ENCODE results near the gene SPNS1. TPM values are rescaled to one million over a fixed set of nuclear protein-coding genes. Genes with fewer than 3 reads are reported as not detected.
"Not testable (repeated sequence)": the region's sequence is repeated elsewhere in the genome, so short reads cannot be mapped to it uniquely, and the experiment has no call there.

SPNS1 gene
- polyA plus RNA-seq, 1 donor: 62.8 TPM

DNA sequence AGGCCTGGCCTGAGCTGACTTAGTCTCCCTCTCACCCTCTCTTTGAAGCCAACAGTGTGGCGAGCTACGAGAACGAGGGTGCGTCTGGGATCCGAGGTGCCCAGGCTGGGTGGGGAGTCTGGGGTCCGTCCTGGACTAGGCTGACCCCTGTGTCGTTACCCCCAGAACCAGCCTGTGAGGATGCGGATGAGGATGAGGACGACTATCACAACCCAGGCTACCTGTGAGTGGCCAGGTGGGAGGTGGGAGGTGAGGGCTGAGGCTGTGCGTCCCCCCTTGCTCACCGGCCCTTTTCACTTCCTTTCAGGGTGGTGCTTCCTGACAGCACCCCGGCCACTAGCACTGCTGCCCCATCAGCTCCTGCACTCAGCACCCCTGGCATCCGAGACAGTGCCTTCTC lies 11.9 kb downstream of the SPNS1 start:
- peaks cover 60% of the 10 kb centered on the region for H3K36me3 ChIP-seq (ENCODE audit: control insufficient read depth, insufficient read depth, low read length)
- no peaks in the 10 kb centered on the region for H3K27me3 ChIP-seq (ENCODE audit: control insufficient read depth, insufficient read depth, low read length)
- no CpG with 5 or more reads among the region's 13 CpGs for WGBS (ENCODE audit: insufficient coverage, low lambda C conversion rate)
- no peak for DNase-seq
- H3K4me1 ChIP-seq (ENCODE audit: control insufficient read depth, insufficient read depth, low read length): no peaks in the 10 kb centered on the region
- peaks cover 16% of the 10 kb centered on the region for H3K9me3 ChIP-seq (ENCODE audit: control insufficient read depth, low read depth, low read length)
- H3K4me3 ChIP-seq (ENCODE audit: low read length): no peak overlapping the region
- H3K27ac ChIP-seq (ENCODE audit: low read length): no peak overlapping the region

DNA sequence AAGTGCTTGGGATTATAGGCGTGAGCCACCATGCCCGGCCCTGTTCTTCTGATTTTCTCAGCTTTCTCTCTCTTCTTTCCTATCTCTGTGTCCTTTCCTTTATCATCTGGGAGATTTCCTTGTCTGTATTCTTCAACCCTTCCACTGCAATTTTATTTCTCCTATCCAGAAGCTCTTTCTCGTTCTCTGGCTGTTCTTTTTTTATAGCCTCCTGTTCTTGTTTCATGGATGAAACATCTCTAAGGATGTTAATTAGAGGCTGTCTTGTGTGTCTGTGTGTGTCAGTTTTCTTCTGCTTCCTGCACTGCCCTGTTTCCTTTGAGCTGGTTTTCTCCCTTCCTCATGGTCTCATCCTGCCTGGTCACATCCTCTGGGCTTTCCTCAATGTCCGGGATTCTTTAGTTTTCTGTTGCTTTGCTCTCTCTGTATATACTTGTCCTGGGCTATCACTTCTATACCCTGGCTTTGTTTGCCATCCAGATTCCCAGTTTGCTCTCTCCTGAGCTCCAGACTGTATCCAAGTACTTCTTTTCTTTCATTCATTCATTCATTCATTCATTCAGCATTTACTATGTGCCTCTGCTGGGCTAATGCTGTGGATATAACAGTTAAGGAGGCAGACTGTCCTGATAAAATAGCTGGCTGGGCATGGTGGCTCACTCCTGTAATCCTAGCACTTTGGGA lies 12.7 kb downstream of the SPNS1 start:
- H3K27ac ChIP-seq (ENCODE audit: low read length): no peak overlapping the region
- H3K4me1 ChIP-seq (ENCODE audit: control insufficient read depth, insufficient read depth, low read length): no peaks in the 10 kb centered on the region
- no peak for DNase-seq
- no peaks in the 10 kb centered on the region for H3K27me3 ChIP-seq (ENCODE audit: control insufficient read depth, insufficient read depth, low read length)
- no peak overlapping the region for H3K4me3 ChIP-seq (ENCODE audit: low read length)
- WGBS (ENCODE audit: insufficient coverage, low lambda C conversion rate): 100% methylated on average over 3 of the region's 4 CpGs
- peaks cover 52% of the 10 kb centered on the region for H3K36me3 ChIP-seq (ENCODE audit: control insufficient read depth, insufficient read depth, low read length)
- peaks cover 13% of the 10 kb centered on the region for H3K9me3 ChIP-seq (ENCODE audit: control insufficient read depth, low read depth, low read length)

DNA sequence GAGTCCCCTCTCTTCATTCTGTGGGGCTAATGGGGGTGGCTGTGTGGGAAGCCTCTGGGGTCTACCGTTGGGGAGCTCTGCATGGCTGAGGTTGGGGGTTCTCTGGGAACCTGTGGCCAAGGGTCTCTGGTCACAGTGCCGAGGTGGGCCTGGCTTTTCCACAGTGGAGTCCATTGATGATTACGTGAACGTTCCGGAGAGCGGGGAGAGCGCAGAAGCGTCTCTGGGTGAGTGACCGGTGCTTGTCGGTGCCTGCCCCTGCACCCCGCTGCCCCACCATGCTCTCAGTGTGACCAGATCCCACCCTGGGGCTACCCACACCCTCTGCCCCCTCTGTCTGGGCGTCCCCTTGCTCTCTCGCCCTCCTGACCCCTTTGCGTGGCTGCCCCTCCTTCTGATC lies 14.8 kb downstream of the SPNS1 start:
- no peak for DNase-seq
- no CpG with 5 or more reads among the region's 14 CpGs for WGBS (ENCODE audit: insufficient coverage, low lambda C conversion rate)
- Histone ChIP-seq H3K27ac (ENCODE audit: low read length) (no peak overlapping the region), H3K9me3 (ENCODE audit: control insufficient read depth, low read depth, low read length) (peaks cover 13% of the 10 kb centered on the region), H3K4me1 (ENCODE audit: control insufficient read depth, insufficient read depth, low read length) (no peaks in the 10 kb centered on the region), H3K4me3 (ENCODE audit: low read length) (no peak overlapping the region), H3K27me3 (ENCODE audit: control insufficient read depth, insufficient read depth, low read length) (no peaks in the 10 kb centered on the region), H3K36me3 (ENCODE audit: control insufficient read depth, insufficient read depth, low read length) (peaks cover 32% of the 10 kb centered on the region)

DNA sequence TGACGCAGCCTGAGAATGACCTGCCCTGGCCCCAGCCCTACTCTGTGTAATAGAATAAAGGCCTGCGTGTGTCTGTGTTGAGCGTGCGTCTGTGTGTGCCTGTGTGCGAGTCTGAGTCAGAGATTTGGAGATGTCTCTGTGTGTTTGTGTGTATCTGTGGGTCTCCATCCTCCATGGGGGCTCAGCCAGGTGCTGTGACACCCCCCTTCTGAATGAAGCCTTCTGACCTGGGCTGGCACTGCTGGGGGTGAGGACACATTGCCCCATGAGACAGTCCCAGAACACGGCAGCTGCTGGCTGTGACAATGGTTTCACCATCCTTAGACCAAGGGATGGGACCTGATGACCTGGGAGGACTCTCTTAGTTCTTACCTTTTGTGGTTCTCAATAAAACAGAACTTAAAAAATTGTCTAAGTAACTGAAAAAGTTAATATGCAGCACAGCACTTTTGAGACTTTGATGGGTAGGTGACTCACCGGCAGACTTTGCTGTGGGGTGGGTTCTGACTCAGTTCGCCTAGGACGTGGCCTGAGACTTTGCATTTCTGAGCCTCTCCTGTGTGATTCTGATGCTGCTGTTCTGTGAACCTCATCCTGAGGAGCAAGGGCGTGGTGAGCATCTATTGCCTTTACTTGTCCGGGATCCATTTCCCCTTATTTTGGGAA lies 15.9 kb downstream of the SPNS1 start:
- peaks cover 13% of the 10 kb centered on the region for H3K9me3 ChIP-seq (ENCODE audit: control insufficient read depth, low read depth, low read length)
- no peaks in the 10 kb centered on the region for H3K4me1 ChIP-seq (ENCODE audit: control insufficient read depth, insufficient read depth, low read length)
- no peak overlapping the region for H3K27ac ChIP-seq (ENCODE audit: low read length)
- no peak for DNase-seq
- H3K27me3 ChIP-seq (ENCODE audit: control insufficient read depth, insufficient read depth, low read length): no peaks in the 10 kb centered on the region
- WGBS (ENCODE audit: insufficient coverage, low lambda C conversion rate): 83% methylated on average over 1 of the region's 11 CpGs
- H3K36me3 ChIP-seq (ENCODE audit: control insufficient read depth, insufficient read depth, low read length): peaks cover 25% of the 10 kb centered on the region
- no peak overlapping the region for H3K4me3 ChIP-seq (ENCODE audit: low read length)

DNA sequence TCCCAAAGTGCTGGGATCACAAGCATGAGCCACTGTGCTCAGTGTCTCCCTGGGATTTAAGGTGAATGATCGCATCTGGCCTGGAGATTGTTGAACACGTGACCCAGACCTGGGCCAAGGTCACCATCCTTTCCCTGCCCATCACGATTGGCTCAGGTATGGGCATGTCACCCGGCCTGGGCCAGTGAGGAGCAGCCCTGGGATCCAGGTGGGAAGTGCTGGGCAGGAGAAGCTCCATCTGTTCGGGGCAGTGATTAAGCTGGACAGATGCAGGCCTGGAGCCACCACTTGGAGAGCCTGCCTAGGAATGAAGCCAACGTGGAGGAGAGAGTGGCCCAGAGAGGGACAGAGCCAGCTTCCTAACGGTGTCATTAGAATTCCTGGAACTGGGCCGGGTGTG lies 17.1 kb downstream of the SPNS1 start:
- no CpG with 5 or more reads among the region's 8 CpGs for WGBS (ENCODE audit: insufficient coverage, low lambda C conversion rate)
- Histone ChIP-seq H3K4me3 (ENCODE audit: low read length) (no peak overlapping the region), H3K27ac (ENCODE audit: low read length) (no peak overlapping the region), H3K4me1 (ENCODE audit: control insufficient read depth, insufficient read depth, low read length) (no peaks in the 10 kb centered on the region), H3K27me3 (ENCODE audit: control insufficient read depth, insufficient read depth, low read length) (no peaks in the 10 kb centered on the region), H3K36me3 (ENCODE audit: control insufficient read depth, insufficient read depth, low read length) (peaks cover 15% of the 10 kb centered on the region), H3K9me3 (ENCODE audit: control insufficient read depth, low read depth, low read length) (peaks cover 4% of the 10 kb centered on the region)
- no peak for DNase-seq

DNA sequence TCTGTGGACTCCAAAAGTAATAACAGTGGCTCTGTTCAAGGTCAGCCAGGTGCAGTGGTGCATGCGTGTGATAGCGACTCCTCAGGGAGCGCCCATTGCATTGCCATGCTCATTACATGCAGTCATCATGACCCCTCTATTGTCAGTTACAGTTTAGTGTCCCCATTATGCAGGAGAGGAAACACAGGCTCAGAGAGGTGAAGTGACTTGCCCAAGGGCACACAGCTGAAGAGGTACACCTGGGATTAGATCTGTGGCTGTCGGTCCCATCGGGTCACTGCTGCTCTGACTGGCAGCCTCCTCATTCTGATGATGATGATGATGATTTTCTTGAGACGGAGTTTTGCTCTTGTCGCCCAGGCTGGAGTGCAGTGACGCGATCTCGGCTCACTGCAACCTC lies 17.9 kb downstream of the SPNS1 start:
- no peak overlapping the region for H3K4me3 ChIP-seq (ENCODE audit: low read length)
- no peaks in the 10 kb centered on the region for H3K27me3 ChIP-seq (ENCODE audit: control insufficient read depth, insufficient read depth, low read length)
- H3K9me3 ChIP-seq (ENCODE audit: control insufficient read depth, low read depth, low read length): no peaks in the 10 kb centered on the region
- no peaks in the 10 kb centered on the region for H3K4me1 ChIP-seq (ENCODE audit: control insufficient read depth, insufficient read depth, low read length)
- H3K36me3 ChIP-seq (ENCODE audit: control insufficient read depth, insufficient read depth, low read length): peaks cover 8% of the 10 kb centered on the region
- no CpG with 5 or more reads among the region's 10 CpGs for WGBS (ENCODE audit: insufficient coverage, low lambda C conversion rate)
- H3K27ac ChIP-seq (ENCODE audit: low read length): no peak overlapping the region
- no peak for DNase-seq

DNA sequence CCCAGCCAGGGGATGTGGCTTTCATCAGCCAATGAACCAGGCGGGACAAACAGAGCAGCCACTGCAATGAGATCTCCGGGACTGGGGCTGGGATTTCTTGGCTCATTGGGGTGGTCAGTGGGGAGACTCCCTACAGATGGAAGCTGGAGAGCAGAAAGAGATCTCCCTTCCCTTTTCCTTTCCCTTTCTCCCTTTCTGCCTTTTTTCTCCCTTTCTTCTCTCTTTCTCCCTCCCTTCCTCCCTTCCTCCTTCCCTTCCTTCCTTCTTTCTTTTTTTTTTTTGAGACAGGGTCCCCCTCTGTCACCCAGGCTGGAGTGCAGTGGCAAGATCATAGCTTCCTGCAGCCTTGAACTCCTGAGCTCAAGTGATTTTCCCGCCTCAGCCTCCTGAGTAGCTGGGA lies 24.3 kb downstream of the SPNS1 start:
- Histone ChIP-seq H3K4me1 (ENCODE audit: control insufficient read depth, insufficient read depth, low read length) (no peaks in the 10 kb centered on the region), H3K36me3 (ENCODE audit: control insufficient read depth, insufficient read depth, low read length) (no peaks in the 10 kb centered on the region), H3K27ac (ENCODE audit: low read length) (no peak overlapping the region), H3K27me3 (ENCODE audit: control insufficient read depth, insufficient read depth, low read length) (no peaks in the 10 kb centered on the region), H3K4me3 (ENCODE audit: low read length) (no peak overlapping the region), H3K9me3 (ENCODE audit: control insufficient read depth, low read depth, low read length) (no peaks in the 10 kb centered on the region)
- DNase-seq: no peak
- WGBS (ENCODE audit: insufficient coverage, low lambda C conversion rate): no CpG with 5 or more reads among the region's 3 CpGs

DNA sequence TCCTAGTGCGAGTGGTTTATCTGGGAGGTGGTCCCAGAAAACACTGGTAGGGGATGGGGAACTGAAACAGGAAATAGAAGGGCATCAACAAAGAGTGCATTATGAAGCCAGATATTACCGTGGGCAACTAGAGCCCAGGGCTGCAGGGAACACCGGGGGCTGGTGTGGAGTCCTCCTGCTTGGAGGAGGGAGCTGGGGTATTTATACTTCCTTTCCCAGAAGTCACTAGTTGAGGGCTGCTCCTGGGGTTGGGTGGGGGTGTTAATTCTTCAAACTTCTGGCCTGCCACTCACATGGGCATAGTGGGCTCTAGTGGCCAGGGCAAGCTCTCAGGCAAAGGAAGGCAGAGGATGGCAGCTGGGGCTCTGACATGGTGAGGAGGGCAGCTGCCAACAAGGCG lies 25.0 kb downstream of the SPNS1 start:
- no CpG with 5 or more reads among the region's 4 CpGs for WGBS (ENCODE audit: insufficient coverage, low lambda C conversion rate)
- no peak overlapping the region for H3K4me3 ChIP-seq (ENCODE audit: low read length)
- no peaks in the 10 kb centered on the region for H3K4me1 ChIP-seq (ENCODE audit: control insufficient read depth, insufficient read depth, low read length)
- no peaks in the 10 kb centered on the region for H3K27me3 ChIP-seq (ENCODE audit: control insufficient read depth, insufficient read depth, low read length)
- DNase-seq: no peak
- no peaks in the 10 kb centered on the region for H3K9me3 ChIP-seq (ENCODE audit: control insufficient read depth, low read depth, low read length)
- H3K27ac ChIP-seq (ENCODE audit: low read length): no peak overlapping the region
- H3K36me3 ChIP-seq (ENCODE audit: control insufficient read depth, insufficient read depth, low read length): no peaks in the 10 kb centered on the region

DNA sequence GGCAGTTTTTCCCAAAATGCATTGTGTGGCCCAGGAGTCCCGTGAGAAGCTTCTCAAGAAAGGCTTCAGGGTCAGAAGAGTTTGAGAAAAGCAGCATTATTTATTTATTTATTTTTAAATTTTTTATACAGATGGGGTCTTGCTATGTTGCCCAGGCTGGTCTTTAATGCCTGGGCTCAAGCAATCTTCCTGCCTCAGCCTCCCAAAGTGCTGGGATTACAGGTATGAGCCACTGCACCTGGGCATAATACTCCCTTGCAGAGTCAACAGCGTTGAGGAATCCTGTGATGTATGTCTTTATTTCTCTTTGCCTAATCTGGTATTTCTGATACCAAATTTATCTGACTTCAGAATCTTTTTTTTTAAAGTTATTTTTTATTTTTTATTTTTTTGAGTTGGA lies 25.4 kb downstream of the SPNS1 start:
- H3K27ac ChIP-seq (ENCODE audit: low read length): no peak overlapping the region
- DNase-seq: no peak
- H3K36me3 ChIP-seq (ENCODE audit: control insufficient read depth, insufficient read depth, low read length): no peaks in the 10 kb centered on the region
- no peaks in the 10 kb centered on the region for H3K27me3 ChIP-seq (ENCODE audit: control insufficient read depth, insufficient read depth, low read length)
- no peaks in the 10 kb centered on the region for H3K4me1 ChIP-seq (ENCODE audit: control insufficient read depth, insufficient read depth, low read length)
- H3K4me3 ChIP-seq (ENCODE audit: low read length): no peak overlapping the region
- WGBS (ENCODE audit: insufficient coverage, low lambda C conversion rate): no CpG with 5 or more reads among the region's 2 CpGs
- H3K9me3 ChIP-seq (ENCODE audit: control insufficient read depth, low read depth, low read length): no peaks in the 10 kb centered on the region

DNA sequence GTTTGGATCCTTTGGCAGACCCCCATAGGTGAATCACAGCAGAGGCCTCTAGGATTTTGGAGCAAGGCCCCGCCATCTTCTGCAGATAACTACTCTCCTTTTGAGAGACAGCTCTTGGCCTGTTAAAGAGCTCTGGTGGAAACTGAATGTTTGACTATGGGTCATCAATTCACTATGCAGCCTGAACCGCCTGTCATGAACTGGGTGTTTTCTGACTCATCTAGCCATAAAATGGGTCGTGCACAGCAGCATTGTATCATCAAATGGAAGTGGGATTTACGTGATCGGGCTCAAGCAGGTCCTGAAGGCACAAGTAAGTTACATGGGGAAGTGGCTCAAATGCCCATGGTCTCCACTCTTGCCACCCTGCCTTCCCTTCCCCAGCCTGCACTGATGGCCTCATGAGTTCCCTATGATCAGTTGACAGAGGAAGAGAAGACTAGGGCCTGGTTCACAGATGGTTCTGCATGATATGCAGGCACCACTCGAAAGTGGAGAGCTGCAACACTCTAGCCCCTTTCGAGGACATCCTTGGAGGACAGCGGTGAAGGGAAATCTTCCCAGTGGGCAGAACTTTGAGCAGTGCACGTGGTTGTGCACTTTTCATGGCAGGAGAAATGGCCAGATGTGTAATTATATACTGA lies 30.0 kb downstream of the SPNS1 start:
- H3K9me3 ChIP-seq (ENCODE audit: control insufficient read depth, low read depth, low read length); H3K4me1 ChIP-seq (ENCODE audit: control insufficient read depth, insufficient read depth, low read length); H3K36me3 ChIP-seq (ENCODE audit: control insufficient read depth, insufficient read depth, low read length); H3K27ac ChIP-seq (ENCODE audit: low read length); H3K4me3 ChIP-seq (ENCODE audit: low read length); H3K27me3 ChIP-seq (ENCODE audit: control insufficient read depth, insufficient read depth, low read length); DNase-seq: not testable (repeated sequence)
- WGBS (ENCODE audit: insufficient coverage, low lambda C conversion rate): 40% methylated on average over 1 of the region's 9 CpGs

Measured in large intestine (tissue), 3 donors.